Uterus (tissue), 4 donors: ENCODE data around the gene KIF5A. TPM values are rescaled to one million over a fixed set of nuclear protein-coding genes. Genes with fewer than 3 reads are reported as not detected.
A peak's percentile ranks its signal among the peaks of the same experiment; 100 is the strongest.

ENCODE experiments used
- DNase-seq, 2 donors: peaks; one replicate each; pipeline ENCODE4 v3.0.0-alpha.2; 2019 to 2020
- H3K27ac ChIP-seq, 2 donors: fragments of 200-600 bp; sonication (generic); 1 replicate in 1 of 2; 2 replicates in 1 of 2; pipeline ENCODE4 v1.5.1; 2016 to 2018
- H3K27me3 ChIP-seq, 2 donors: fragments of 200-600 bp; sonication (generic); one replicate each; pipeline ENCODE4 v1.5.1; 2018 to 2019; ENCODE audit warnings: control low read depth in 1 of 2
- H3K36me3 ChIP-seq, 2 donors: fragments of 200-600 bp; sonication (generic); one replicate each; pipeline ENCODE4 v1.5.1; 2019; ENCODE audit warnings: control low read depth in 1 of 2
- H3K4me1 ChIP-seq, 2 donors: fragments of 200-600 bp; sonication (generic); one replicate each; pipeline ENCODE4 v1.5.1; 2018 to 2019; ENCODE audit warnings: control low read depth in 1 of 2
- H3K4me3 ChIP-seq, 2 donors: fragments of 200-600 bp; sonication (generic); 1 replicate in 1 of 2; 2 replicates in 1 of 2; pipeline ENCODE4 v1.5.1; 2018 to 2019; ENCODE audit warnings: mild to moderate bottlenecking in 1 of 2
- H3K9me3 ChIP-seq, 2 donors: fragments of 200-600 bp; sonication (generic); one replicate each; pipeline ENCODE4 v1.5.1; 2019; ENCODE audit warnings: control low read depth in 1 of 2
- POLR2A ChIP-seq, 2 donors: fragments of 450-650 bp; IDR thresholded peaks; one replicate each; pipeline ENCODE4 v1.6.1; 2016; ENCODE audit warnings: antibody characterized with exemption in 2 of 2, mild to moderate bottlenecking in 1 of 2, moderate library complexity in 1 of 2
- intact Hi-C: fragments of 100-400 bp; cut with DNase I; formaldehyde crosslinking; loops from one replicate; pipeline ENCODE4 v1.15.1; 2023; ENCODE audit warnings: low total_unique reads
- total RNA-seq, 4 donors: library from RNA; depleted of rRNA in 3 of 4; stranded (reverse); fragments of >200 nt in 3 of 4; gene quantifications; one replicate each; pipeline versions ENCODE4 v1.1.0 to v1.2.4, GENCODE V29; 2014 to 2023
- TF ChIP-seq, protein P1 (sequence below), 4 experiments: fragments of 200-600 bp in 2 of 4; fragments of 450-650 bp in 2 of 4; sonication (generic) in 2 of 4; IDR thresholded peaks; one replicate each; pipeline ENCODE4 v1.5.1; 2016 to 2019; ENCODE audit warnings: antibody characterized with exemption in 4 of 4, mild to moderate bottlenecking in 2 of 4, moderate library complexity in 1 of 4
- donor health status: DM: yes; HTN: yes; CAD: no.

Gene KIF5A
- total RNA-seq, 4 donors from 2014 or later = 0.59 to 5.1 (median 1.9) TPM

DNA sequence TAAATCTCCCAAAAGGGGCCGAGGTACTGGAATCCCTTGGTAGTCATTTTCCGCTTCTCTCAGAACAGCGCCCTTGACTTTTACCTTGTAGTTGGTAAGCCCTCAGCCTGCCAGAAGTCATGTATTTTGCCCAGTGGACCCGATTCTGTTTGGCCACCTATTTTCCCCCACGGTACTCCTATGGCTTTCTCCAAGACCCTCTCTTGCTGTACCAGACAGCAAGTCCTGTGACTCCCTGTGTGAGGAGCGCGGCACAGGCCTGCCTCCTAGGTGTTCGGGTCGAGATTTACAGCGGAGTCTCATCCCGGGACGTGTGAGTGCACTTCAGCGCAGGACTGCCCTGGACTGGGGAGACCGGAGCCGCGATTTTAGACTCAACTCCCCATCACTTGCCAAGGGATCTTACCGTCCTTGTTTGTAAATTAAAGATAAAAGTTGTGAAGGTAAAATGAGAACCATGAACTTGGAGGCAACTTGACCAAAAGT, 28.3 kb upstream of the KIF5A start:
- Histone ChIP-seq H3K36me3 (no peaks in the 10 kb centered on the region), H3K4me3 (peak overlapping the region; percentile 80 to 88), H3K4me1 (peaks cover 12 to 21% of the 10 kb centered on the region in 2 donors), H3K9me3 (no peaks in the 10 kb centered on the region), H3K27ac (peak overlapping the region; percentile 97 to 99), H3K27me3 (no peaks in the 10 kb centered on the region)
- intact Hi-C loops = no loop called here
- TF ChIP-seq, protein P1, sequence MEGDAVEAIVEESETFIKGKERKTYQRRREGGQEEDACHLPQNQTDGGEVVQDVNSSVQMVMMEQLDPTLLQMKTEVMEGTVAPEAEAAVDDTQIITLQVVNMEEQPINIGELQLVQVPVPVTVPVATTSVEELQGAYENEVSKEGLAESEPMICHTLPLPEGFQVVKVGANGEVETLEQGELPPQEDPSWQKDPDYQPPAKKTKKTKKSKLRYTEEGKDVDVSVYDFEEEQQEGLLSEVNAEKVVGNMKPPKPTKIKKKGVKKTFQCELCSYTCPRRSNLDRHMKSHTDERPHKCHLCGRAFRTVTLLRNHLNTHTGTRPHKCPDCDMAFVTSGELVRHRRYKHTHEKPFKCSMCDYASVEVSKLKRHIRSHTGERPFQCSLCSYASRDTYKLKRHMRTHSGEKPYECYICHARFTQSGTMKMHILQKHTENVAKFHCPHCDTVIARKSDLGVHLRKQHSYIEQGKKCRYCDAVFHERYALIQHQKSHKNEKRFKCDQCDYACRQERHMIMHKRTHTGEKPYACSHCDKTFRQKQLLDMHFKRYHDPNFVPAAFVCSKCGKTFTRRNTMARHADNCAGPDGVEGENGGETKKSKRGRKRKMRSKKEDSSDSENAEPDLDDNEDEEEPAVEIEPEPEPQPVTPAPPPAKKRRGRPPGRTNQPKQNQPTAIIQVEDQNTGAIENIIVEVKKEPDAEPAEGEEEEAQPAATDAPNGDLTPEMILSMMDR (IDR thresholded peaks at IDR 0.05) = no peak
- no peak for TF ChIP-seq POLR2A (IDR thresholded peaks at IDR 0.05)
- peak; percentile 53 to 67 for DNase-seq

DNA sequence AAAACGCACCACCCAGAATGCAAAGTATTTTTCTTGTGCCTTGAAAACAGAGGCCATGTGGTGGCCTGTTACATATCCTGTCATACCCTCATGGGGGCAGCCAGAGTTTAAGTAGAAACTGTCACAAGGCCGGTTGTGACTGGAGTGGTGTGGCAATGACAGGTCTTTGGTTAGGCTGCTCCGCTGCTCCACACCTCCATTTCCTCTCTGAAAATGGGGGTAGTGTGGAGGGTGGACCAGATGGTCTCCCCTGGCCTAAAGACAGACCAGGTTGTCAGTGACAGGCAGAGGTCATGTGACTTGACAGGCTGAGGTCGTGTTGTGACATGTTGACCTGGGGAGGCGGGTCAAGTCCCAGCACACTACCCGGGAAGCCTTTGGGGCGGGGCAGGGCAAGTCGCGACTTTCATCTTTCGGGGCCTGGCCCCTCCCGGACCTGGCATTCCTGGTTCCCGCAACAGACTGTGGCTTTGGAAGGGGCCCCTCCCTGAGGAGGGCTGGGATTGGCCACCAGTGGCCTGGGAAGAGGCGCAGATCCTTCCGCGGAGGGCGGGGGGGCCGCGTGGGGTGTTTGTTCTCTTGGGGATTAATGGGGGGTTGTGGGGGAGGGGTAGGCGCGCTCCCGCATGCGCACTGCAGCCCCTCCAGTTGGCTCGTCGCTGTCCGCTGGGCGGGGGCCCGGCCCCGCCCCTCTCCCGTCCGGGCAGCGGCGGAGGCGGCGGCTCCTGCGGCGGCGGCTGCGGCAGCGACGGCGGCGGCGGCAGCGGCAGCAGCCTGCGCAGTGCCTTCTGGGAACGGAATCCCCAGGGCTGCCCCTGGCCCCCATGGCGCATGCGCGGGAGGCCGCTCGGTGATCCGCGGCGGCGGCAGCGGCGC, 27.6 kb upstream of the KIF5A start, which contains the start of gene MBD6:
MBD6 (plus strand) TSS at position 814 of the 876 bp plus-strand sequence. CDS start 1,480 bp downstream, outside the sequence.
- intact Hi-C loops = no loop called here
- peak; percentile 96 to 97 for DNase-seq
- H3K9me3 ChIP-seq = no peaks in the 10 kb centered on the region
- no peaks in the 10 kb centered on the region for H3K36me3 ChIP-seq
- no peaks in the 10 kb centered on the region for H3K27me3 ChIP-seq
- TF ChIP-seq, protein P1 (IDR thresholded peaks at IDR 0.05) = peak in 1 of 4 experiments; percentile 23
- TF ChIP-seq POLR2A (IDR thresholded peaks at IDR 0.05) = peak; percentile 40 to 74
- H3K4me1 ChIP-seq = peaks cover 12 to 21% of the 10 kb centered on the region in 2 donors
- H3K27ac ChIP-seq = peak within 1 kb of the TSS; percentile 97 to 99
- peak within 1 kb of the TSS; percentile 80 to 88 for H3K4me3 ChIP-seq

DNA sequence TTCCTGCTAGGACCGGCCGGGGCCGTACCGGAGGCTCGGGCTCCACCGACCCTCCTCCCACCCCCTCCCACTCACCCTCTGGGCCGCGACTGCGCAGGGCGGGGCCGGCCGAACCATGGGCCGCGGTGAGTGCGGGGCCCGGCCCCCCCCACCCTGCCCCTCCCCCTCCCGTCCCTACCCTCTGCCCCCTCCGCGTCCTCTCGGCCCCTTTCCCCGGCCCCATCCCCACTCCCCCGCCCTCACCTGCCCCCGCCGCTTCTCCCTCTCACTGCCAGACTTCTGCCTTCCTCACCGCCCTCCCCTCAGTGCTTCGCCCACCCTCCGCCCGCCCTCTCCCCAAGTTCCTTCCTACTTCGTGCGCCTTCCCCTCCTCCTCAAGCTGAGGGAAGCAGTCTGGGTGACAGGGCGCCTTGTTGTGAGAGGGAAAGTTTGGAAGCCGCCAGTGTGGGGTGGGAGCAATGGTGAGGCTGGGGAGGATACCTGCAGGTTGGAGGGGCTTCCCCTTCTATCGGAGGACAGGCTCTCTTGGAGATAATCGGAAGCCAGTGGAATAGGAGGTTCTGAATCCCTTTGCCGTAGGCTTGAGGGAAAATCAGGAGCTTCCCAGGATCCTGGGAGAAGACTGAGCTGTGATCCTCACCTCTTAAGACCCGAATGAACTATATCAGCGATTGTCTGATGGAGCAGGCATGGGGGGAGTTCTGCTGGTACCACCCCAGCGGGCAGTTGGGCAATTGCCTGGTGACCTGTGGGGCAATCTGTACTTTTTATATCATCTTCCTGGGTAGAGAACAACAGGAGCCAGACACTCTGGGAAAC, 26.7 kb upstream of the KIF5A start:
- intact Hi-C loops = no loop called here

DNA sequence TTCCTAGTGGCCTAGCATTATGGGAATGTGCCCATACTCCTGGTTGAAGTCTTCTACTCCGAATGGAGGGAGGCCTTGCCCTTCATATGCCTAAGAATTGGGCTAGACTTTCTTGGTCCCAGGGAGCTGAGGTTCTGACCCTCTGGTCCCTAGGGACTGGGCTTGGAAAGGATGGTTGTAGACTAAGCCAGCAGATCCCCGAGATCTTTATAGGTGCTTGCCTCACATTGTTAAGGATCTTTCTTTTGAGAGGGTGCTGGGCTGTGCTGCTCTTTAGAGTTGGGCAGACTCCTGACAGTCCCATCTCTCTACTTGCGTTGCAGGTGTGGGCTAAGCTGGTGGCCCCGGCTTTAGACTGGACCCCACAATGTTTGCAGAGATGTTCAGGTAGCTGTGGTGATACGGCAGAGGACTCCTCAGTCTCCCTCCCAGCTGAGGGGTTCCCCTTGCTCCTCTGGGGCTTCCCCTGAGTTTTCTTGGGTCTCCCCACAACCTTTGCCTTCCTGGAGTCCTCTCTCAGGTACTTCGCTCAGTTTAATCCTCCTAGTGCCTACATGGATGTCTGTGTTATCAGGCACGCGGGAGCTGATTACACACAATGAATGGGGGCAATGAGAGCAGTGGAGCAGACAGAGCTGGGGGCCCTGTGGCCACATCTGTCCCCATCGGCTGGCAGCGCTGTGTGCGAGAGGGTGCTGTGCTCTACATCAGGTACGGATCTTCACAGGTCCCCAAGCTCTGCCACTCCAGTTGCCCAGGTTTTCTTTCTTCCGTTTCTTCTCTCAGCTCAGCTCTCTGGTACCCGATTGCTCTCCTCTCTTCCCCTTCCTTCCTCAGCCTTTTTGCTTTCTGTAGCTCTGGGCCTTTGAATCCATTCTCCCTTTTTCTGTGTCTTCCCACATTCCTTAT, 25.9 kb upstream of the KIF5A start:
- peak overlapping the region; percentile 80 to 88 for H3K4me3 ChIP-seq
- no peaks in the 10 kb centered on the region for H3K27me3 ChIP-seq
- H3K4me1 ChIP-seq = peaks cover 6 to 20% of the 10 kb centered on the region in 2 donors
- TF ChIP-seq, protein P1 (IDR thresholded peaks at IDR 0.05) = no peak
- no peak for TF ChIP-seq POLR2A (IDR thresholded peaks at IDR 0.05)
- H3K36me3 ChIP-seq = no peaks in the 10 kb centered on the region
- peak in 1 of 2 donors; percentile 29 for DNase-seq
- intact Hi-C loops = no loop called here
- H3K9me3 ChIP-seq = no peaks in the 10 kb centered on the region
- H3K27ac ChIP-seq = peak overlapping the region; percentile 97 to 99

More for the DNA sequence above, 26.7 kb upstream of the KIF5A start:
- no peaks in the 10 kb centered on the region for H3K36me3 ChIP-seq
- no peaks in the 10 kb centered on the region for H3K9me3 ChIP-seq
- peak overlapping the region; percentile 97 to 99 for H3K27ac ChIP-seq
- TF ChIP-seq, protein P1 (IDR thresholded peaks at IDR 0.05) = no peak
- no peak for TF ChIP-seq POLR2A (IDR thresholded peaks at IDR 0.05)
- no peaks in the 10 kb centered on the region for H3K27me3 ChIP-seq
- peak; percentile 66 to 69 for DNase-seq
- H3K4me1 ChIP-seq = peaks cover 12 to 21% of the 10 kb centered on the region in 2 donors
- H3K4me3 ChIP-seq = peak overlapping the region; percentile 80 to 88
